Measurements from ENCODE around the gene CLEC1A.

CLEC1A gene

GRCh38 chr12:10098791-10099190 is at the start of gene CLEC1A:
Gene CLEC1A (minus strand): TSS chr12:10098985. CDS start chr12:10098922, 63 bp downstream.
- no peak for DNase-seq (ENCODE audit: low read depth, low spot score)

GRCh38 chr12:10147714-10148403 is 49.1 kb upstream of the CLEC1A start:
- no peak for DNase-seq (ENCODE audit: low read depth, low spot score)

- no peak for DNase-seq (ENCODE audit: low read depth, low spot score)
These were observed 44.3 kb upstream of the CLEC1A start for GRCh38 chr12:10142976-10143589.

GRCh38 chr12:10140001-10140400 is 41.2 kb upstream of the CLEC1A start:
- DNase-seq (ENCODE audit: low read depth, low spot score), result peak; percentile 18

GRCh38 chr12:10136637-10137205 is 37.9 kb upstream of the CLEC1A start:
- no peak for DNase-seq (ENCODE audit: low read depth, low spot score)

GRCh38 chr12:10135126-10135525 is 36.3 kb upstream of the CLEC1A start:
- DNase-seq (ENCODE audit: low read depth, low spot score), result no peak

- no peak for DNase-seq (ENCODE audit: low read depth, low spot score)
These were observed 34.1 kb upstream of the CLEC1A start for GRCh38 chr12:10132850-10133370.

- no peak for DNase-seq (ENCODE audit: low read depth, low spot score)
These were observed 32.4 kb upstream of the CLEC1A start for GRCh38 chr12:10131111-10131690.

GRCh38 chr12:10130042-10130441 is 31.3 kb upstream of the CLEC1A start, which contains the start of gene CLEC7A:
Gene CLEC7A (minus strand): TSS chr12:10130199. CDS start chr12:10130082, 117 bp downstream.
- no peak for DNase-seq (ENCODE audit: low read depth, low spot score)

GRCh38 chr12:10128687-10129086 is 29.9 kb upstream of the CLEC1A start:
- DNase-seq (ENCODE audit: low read depth, low spot score), result no peak

- DNase-seq (ENCODE audit: low read depth, low spot score), result no peak
These were observed 27.6 kb upstream of the CLEC1A start for GRCh38 chr12:10126413-10126812.

GRCh38 chr12:10122689-10123088 is 23.9 kb upstream of the CLEC1A start:
- no peak for DNase-seq (ENCODE audit: low read depth, low spot score)

GRCh38 chr12:10121278-10121677 is 22.5 kb upstream of the CLEC1A start:
- DNase-seq (ENCODE audit: low read depth, low spot score), result no peak

GRCh38 chr12:10119066-10119465 is 20.3 kb upstream of the CLEC1A start:
- no peak for DNase-seq (ENCODE audit: low read depth, low spot score)

- no peak for DNase-seq (ENCODE audit: low read depth, low spot score)
These were observed 17.1 kb upstream of the CLEC1A start for GRCh38 chr12:10115890-10116289.

GRCh38 chr12:10115311-10115710 is 16.5 kb upstream of the CLEC1A start:
- no peak for DNase-seq (ENCODE audit: low read depth, low spot score)

GRCh38 chr12:10113920-10114319 is 15.1 kb upstream of the CLEC1A start:
- DNase-seq (ENCODE audit: low read depth, low spot score), result no peak

- DNase-seq (ENCODE audit: low read depth, low spot score), result no peak
These were observed 14.3 kb upstream of the CLEC1A start for GRCh38 chr12:10113075-10113474.

- no peak for DNase-seq (ENCODE audit: low read depth, low spot score)
These were observed 12.7 kb upstream of the CLEC1A start for GRCh38 chr12:10111451-10111850.

- no peak for DNase-seq (ENCODE audit: low read depth, low spot score)
These were observed 11.6 kb upstream of the CLEC1A start for GRCh38 chr12:10110256-10110844.

- no peak for DNase-seq (ENCODE audit: low read depth, low spot score)
These were observed 3.5 kb upstream of the CLEC1A start for GRCh38 chr12:10102322-10102721.

- no peak for DNase-seq (ENCODE audit: low read depth, low spot score)
These were observed 2.9 kb upstream of the CLEC1A start for GRCh38 chr12:10101648-10102220.

All from activated naive CD8-positive, alpha-beta T cell treated with anti-CD3 and anti-CD28 coated beads, Interleukin-2, amount 50 U/mL, for 16 hours (primary cell).